ENCODE data around the gene HOXA4.

HOXA4 gene

GRCh38 chr7:27095050-27095896, 35.3 kb downstream of the HOXA4 start:
- DNase-seq (ENCODE audit: low read depth in 2 of 2): no peak

DNA sequence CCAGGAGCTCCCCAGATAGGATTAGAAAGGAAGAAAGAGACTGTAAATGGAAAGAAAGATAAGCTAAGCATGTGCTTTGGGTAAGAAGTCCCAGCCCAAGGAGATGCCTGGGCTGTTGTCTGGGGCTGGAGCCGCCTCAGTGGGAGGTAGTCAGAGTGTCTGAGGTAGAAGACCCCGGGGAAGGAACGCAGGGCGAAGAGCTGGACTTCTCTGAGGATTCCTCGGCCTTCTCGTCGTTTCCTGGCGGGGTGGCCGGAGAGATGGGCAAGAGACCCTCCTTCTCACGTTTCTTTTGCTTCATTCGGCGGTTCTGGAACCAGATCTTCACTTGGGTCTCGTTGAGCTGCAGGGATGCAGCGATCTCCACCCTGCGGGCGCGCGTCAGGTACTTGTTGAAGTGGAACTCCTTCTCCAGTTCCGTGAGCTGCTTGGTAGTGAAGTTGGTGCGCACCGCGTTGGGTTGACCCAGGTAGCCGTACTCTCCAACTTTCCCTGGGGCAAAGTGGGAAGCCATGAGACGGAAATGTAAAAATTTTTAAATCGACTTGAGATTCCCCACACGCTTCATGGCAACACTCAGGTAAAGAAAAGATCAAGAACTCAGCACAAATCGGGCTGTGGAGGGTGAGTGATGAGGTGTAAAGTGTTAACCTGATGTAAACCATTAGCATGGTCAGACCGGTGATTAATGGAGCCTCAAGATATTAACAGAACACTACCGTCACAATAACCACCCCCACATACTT, 36.1 kb downstream of the HOXA4 start:
- DNase-seq (ENCODE audit: low read depth in 2 of 2): no peak

GRCh38 chr7:27093184-27093895, 37.2 kb downstream of the HOXA4 start:
- DNase-seq (ENCODE audit: low read depth in 2 of 2): no peak

DNA sequence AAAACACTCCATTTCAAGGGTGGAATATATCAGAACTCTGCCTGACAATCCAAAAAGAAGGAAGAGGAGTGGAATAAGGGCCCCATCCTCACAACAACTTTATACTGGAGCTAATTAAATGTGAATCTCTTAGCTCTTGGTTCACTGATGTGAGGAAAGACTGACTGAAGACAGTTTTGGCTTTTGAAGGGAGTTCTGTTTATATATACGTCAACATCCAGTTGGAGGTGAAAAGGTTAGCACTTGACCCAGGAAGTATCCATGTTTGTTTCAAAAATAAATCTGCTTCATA, 37.8 kb downstream of the HOXA4 start:
- DNase-seq (ENCODE audit: low read depth in 2 of 2): no peak

DNA sequence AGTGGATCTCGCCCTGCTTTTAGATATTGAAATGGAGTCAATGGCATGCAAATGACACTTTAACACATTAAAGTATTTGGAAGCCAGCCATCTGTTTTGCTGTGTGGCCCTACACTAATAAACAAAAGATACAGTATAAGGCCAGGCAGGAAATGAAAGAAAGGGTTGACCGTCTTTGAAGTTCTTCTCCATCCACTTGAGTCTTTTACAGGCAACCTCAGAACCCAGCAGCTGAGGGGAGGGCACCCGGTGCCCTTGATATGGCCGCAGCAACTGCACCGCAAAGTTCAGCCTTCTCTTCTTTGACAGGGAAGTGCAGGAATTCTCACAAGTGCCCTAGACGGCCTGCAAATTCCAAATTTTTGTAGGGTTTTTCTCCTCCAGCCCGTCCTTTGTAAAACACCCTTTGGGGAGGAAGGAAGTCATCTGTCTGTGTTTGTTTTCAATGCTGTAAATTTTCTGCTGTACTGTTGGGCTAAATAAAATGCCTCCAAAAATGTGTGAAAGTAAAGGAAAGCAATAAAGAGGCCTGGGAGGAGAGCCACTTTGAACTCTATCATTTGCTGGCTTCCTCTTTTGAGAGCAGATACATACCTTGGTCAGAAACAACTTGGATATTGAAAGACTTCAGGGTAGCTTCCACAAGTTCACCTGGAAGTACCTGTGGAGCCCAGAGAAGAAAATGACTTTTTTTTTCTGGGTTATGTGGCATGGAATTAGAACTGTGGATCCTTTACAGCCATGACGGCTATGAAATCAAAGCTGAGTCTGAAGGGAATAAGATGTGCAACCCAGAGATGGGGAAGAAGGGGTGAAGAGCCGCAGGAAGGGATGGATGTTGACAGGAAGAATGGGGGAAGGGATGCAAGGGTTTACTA, 38.4 kb downstream of the HOXA4 start:
- DNase-seq (ENCODE audit: low read depth in 2 of 2): no peak

DNA sequence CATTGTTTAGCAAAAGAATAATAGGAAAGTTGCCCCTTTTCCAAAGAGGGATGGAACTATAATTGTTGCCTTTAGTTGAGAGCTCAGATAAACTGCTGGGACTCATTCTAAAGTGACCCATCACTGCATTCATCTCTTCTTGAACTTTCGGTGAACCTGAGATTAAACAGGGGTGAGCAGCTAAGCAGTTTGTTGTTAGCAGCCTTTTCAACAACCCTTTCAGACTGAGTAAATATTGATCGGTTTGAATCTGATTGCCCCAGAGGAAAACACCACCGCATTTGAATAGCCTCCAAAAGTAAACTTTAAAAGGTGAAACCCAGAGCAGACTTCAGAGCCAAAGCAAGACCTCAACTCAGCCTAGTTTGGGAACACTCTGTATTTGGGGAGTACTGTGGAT, 39.5 kb downstream of the HOXA4 start:
- DNase-seq (ENCODE audit: low read depth in 2 of 2): no peak

GRCh38 chr7:27088002-27088922, 42.3 kb downstream of the HOXA4 start:
- DNase-seq (ENCODE audit: low read depth in 2 of 2): no peak

DNA sequence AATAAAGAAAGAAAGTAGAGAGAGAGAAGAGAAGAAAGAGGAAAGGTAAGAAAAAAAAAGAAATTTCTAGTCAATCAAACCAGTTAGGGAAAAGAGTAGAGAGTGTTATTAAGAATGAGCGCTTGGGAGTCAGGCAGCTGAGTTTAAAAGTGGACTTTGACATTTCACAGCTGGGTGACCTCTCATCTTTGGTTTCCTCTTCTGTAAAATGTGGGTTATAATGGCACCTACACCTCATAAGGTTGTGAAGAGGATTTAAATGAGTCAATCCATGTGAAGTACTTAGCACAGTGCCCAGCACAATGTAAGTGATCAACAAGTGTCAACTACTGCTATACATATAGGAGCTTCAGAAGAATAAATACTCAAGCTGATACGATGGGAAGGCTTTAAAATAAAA, 46.9 kb downstream of the HOXA4 start:
- DNase-seq (ENCODE audit: low read depth in 2 of 2): no peak

DNA sequence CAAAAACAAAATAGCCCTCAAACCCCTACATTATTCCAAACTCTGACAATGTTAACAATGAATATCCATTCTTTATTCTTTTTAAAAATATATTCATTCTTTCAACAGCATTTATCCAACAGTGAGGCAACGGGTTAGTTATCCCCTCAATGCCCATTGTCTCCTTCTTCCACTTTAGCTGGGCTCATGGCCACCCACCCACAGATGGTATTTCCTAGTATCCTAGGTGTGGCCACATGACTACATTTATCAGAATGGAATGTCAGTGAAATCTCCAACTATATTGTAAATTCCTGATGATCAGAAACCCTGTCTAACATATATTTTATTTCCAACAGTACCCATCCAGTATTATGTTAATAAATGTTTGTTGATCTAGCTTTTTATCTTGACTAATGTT, 48.4 kb downstream of the HOXA4 start:
- no peak for DNase-seq (ENCODE audit: low read depth in 2 of 2)

DNA sequence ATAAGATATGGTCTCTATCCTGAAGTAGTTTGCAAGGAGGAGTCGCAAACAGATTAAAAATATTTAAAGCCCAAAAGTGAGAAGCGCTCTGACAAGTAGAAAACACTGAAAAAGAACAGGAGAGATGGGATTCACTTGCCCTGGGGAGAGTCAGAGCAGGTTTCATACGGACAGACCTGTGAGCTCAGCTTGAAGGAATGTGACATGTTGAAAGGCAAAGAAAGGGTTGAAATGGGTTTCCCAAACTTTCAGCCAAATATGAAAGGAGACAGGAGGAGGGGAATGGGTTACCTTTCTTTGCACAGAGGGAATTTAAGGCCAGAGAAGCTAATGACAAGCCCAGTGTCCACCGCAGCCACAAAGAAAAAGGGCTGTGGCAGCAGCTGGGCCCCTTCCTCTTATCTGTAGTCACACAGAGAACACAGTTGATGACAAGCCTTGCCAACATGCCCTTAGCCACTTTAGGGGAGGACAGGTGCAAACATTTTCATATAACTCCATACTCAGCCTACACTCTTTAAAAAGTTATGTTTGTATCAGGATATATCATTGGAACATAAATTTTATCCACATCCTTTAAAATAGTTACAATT, 49.6 kb downstream of the HOXA4 start:
- DNase-seq (ENCODE audit: low read depth in 2 of 2): no peak

DNA sequence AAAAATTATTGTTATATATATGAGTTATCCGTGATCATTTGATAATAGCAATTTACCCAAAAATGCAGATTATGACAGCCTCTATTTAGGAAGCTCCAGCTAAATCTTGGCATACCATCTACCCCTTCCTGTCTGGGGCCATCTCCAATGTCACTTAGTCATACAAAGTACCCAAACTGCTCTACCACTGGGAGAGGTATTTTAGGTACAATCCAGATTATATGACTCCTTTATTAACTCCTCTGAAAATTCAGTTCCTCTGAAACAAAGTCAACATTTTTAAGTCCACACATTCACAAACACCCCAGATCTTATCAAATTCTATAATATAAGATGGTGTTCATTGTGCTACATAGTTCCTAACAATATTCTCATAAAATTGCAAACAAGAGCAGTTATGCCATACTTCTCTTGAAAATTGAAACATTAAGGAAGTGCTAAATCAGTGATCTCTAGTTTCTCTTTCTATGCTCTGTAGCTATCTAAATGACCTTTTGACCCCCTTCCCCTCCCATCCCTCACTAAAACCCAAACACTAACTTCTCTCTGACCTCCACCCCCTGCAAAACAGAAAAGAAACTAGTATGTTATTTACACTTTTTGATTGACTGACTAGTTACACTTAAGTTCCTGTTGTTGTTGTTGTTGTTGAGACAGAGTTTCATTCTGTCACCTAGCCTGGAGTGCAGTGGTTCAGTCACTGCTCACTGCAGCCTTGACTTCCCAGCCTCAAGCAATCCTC, 51.2 kb downstream of the HOXA4 start:
- no peak for DNase-seq (ENCODE audit: low read depth in 2 of 2)

- DNase-seq (ENCODE audit: low read depth in 2 of 2): no peak
Observed at GRCh38 chr7:27078616-27079233, 51.8 kb downstream of the HOXA4 start.
